GM12872 (cell line): Measurements from ENCODE around the gene SREBF2.

ENCODE experiments used
- TF ChIP-seq, protein P1 (sequence below): IDR thresholded peaks from 3 replicates; pipeline ENCODE4 v1.5.1; 2011; ENCODE audit warnings: low read depth, mild to moderate bottlenecking, low read length, moderate library complexity; ENCODE audit not compliant: insufficient read depth

SREBF2 gene

DNA sequence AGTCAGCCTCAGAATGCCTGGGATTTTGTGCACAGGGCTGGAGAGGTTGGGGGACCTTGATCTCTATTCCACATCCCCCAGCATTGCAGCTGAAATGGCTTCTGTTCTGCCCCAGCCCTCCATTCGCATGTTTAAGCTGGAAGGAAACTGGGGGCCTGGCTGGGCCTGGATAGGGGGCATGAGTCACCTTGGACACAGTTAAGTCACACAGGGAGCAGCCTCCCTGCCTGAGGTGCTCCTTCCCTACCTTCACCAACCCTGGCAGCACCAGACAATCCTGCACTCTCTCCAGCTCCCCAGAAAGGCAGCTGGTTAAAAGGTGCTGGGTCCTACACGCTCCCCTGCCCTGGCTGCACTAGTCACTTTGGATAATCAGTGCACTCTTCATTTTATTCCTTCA lies 119.8 kb downstream of the SREBF2 start:
- TF ChIP-seq, protein P1, sequence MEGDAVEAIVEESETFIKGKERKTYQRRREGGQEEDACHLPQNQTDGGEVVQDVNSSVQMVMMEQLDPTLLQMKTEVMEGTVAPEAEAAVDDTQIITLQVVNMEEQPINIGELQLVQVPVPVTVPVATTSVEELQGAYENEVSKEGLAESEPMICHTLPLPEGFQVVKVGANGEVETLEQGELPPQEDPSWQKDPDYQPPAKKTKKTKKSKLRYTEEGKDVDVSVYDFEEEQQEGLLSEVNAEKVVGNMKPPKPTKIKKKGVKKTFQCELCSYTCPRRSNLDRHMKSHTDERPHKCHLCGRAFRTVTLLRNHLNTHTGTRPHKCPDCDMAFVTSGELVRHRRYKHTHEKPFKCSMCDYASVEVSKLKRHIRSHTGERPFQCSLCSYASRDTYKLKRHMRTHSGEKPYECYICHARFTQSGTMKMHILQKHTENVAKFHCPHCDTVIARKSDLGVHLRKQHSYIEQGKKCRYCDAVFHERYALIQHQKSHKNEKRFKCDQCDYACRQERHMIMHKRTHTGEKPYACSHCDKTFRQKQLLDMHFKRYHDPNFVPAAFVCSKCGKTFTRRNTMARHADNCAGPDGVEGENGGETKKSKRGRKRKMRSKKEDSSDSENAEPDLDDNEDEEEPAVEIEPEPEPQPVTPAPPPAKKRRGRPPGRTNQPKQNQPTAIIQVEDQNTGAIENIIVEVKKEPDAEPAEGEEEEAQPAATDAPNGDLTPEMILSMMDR = no peak
